Measurements from ENCODE around the gene COL16A1.

Gene COL16A1

GRCh38 chr1:31751822-31752241, 48.0 kb upstream of the COL16A1 start:
- Histone ChIP-seq H3K9me2 (replicated peaks; ENCODE audit: control insufficient read depth, low read length) (no peaks in the 10 kb centered on the region), H3K9me3 (ENCODE audit: control insufficient read depth, insufficient read depth, low read length) (no peaks in the 10 kb centered on the region), H3K4me2 (ENCODE audit: low read length) (no peak overlapping the region), H3K27me3 (ENCODE audit: control insufficient read depth, low read length) (peaks cover 57% of the 10 kb centered on the region), H3F3A (ENCODE audit: control insufficient read depth, insufficient read depth) (peaks cover 5% of the 10 kb centered on the region), H3K36me3 (ENCODE audit: control insufficient read depth, low read length) (no peaks in the 10 kb centered on the region), H3K4me3 (ENCODE audit: low read length) (no peak overlapping the region), H3K4me1 (ENCODE audit: control insufficient read depth, low read length) (peaks cover 15% of the 10 kb centered on the region), H4K20me1 (ENCODE audit: control insufficient read depth, insufficient read depth, low read depth, low read length) (peaks cover 13% of the 10 kb centered on the region; the same call in 1 of the 2 replicates), H3K79me2 (ENCODE audit: control insufficient read depth, low read length) (no peaks in the 10 kb centered on the region), H3K27ac (ENCODE audit: low read depth, low read length) (no peak overlapping the region)
- no peak for TF ChIP-seq EZH2phosphoT487 (IDR thresholded peaks at IDR 0.05; ENCODE audit: borderline replicate concordance, low read length)
- TF ChIP-seq, protein P1, sequence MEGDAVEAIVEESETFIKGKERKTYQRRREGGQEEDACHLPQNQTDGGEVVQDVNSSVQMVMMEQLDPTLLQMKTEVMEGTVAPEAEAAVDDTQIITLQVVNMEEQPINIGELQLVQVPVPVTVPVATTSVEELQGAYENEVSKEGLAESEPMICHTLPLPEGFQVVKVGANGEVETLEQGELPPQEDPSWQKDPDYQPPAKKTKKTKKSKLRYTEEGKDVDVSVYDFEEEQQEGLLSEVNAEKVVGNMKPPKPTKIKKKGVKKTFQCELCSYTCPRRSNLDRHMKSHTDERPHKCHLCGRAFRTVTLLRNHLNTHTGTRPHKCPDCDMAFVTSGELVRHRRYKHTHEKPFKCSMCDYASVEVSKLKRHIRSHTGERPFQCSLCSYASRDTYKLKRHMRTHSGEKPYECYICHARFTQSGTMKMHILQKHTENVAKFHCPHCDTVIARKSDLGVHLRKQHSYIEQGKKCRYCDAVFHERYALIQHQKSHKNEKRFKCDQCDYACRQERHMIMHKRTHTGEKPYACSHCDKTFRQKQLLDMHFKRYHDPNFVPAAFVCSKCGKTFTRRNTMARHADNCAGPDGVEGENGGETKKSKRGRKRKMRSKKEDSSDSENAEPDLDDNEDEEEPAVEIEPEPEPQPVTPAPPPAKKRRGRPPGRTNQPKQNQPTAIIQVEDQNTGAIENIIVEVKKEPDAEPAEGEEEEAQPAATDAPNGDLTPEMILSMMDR (IDR thresholded peaks at IDR 0.05; ENCODE audit: low read depth, low read length, poor library complexity, severe bottlenecking), result no peak

- TF ChIP-seq EZH2phosphoT487 (IDR thresholded peaks at IDR 0.05; ENCODE audit: borderline replicate concordance, low read length), result no peak
- TF ChIP-seq, protein P1 (IDR thresholded peaks at IDR 0.05; ENCODE audit: low read depth, low read length, poor library complexity, severe bottlenecking), result no peak
- H3K27ac ChIP-seq (ENCODE audit: low read depth, low read length), result no peak overlapping the region
- peaks cover 57% of the 10 kb centered on the region for H3K27me3 ChIP-seq (ENCODE audit: control insufficient read depth, low read length)
- peaks cover 5% of the 10 kb centered on the region for H3F3A ChIP-seq (ENCODE audit: control insufficient read depth, insufficient read depth)
- H4K20me1 ChIP-seq (ENCODE audit: control insufficient read depth, insufficient read depth, low read depth, low read length), result peaks cover 15% of the 10 kb centered on the region; the same call in 1 of the 2 replicates
- H3K9me3 ChIP-seq (ENCODE audit: control insufficient read depth, insufficient read depth, low read length), result no peaks in the 10 kb centered on the region
- H3K4me3 ChIP-seq (ENCODE audit: low read length), result no peak overlapping the region
- H3K9me2 ChIP-seq (replicated peaks; ENCODE audit: control insufficient read depth, low read length), result no peaks in the 10 kb centered on the region
- H3K79me2 ChIP-seq (ENCODE audit: control insufficient read depth, low read length), result no peaks in the 10 kb centered on the region
- H3K4me1 ChIP-seq (ENCODE audit: control insufficient read depth, low read length), result peaks cover 16% of the 10 kb centered on the region
- no peaks in the 10 kb centered on the region for H3K36me3 ChIP-seq (ENCODE audit: control insufficient read depth, low read length)
- H3K4me2 ChIP-seq (ENCODE audit: low read length), result no peak overlapping the region
Observed at GRCh38 chr1:31750858-31751510, 47.2 kb upstream of the COL16A1 start.

GRCh38 chr1:31749785-31750735, 46.2 kb upstream of the COL16A1 start:
- Histone ChIP-seq H3K27me3 (ENCODE audit: control insufficient read depth, low read length) (peaks cover 57% of the 10 kb centered on the region), H3F3A (ENCODE audit: control insufficient read depth, insufficient read depth) (peaks cover 5% of the 10 kb centered on the region), H4K20me1 (ENCODE audit: control insufficient read depth, insufficient read depth, low read depth, low read length) (peaks cover 16% of the 10 kb centered on the region; the same call in 1 of the 2 replicates), H3K4me2 (ENCODE audit: low read length) (no peak overlapping the region), H3K9me2 (replicated peaks; ENCODE audit: control insufficient read depth, low read length) (no peaks in the 10 kb centered on the region), H3K4me1 (ENCODE audit: control insufficient read depth, low read length) (peaks cover 25% of the 10 kb centered on the region), H3K36me3 (ENCODE audit: control insufficient read depth, low read length) (no peaks in the 10 kb centered on the region), H3K79me2 (ENCODE audit: control insufficient read depth, low read length) (no peaks in the 10 kb centered on the region), H3K4me3 (ENCODE audit: low read length) (no peak overlapping the region), H3K9me3 (ENCODE audit: control insufficient read depth, insufficient read depth, low read length) (no peaks in the 10 kb centered on the region), H3K27ac (ENCODE audit: low read depth, low read length) (no peak overlapping the region)
- TF ChIP-seq, protein P1 (IDR thresholded peaks at IDR 0.05; ENCODE audit: low read depth, low read length, poor library complexity, severe bottlenecking), result no peak
- TF ChIP-seq EZH2phosphoT487 (IDR thresholded peaks at IDR 0.05; ENCODE audit: borderline replicate concordance, low read length), result no peak

All from DOHH2 (cell line).